NCI-H2196 (cell line): ENCODE results near the gene PLB1.
A peak's percentile ranks its signal among the peaks of the same experiment; 100 is the strongest.

ENCODE experiments used
- DNase-seq: peaks from one replicate; lab custom pipeline; 2025; ENCODE audit not compliant: unreplicated experiment; lab: John Stamatoyannopoulos, UW

PLB1 gene

DNA sequence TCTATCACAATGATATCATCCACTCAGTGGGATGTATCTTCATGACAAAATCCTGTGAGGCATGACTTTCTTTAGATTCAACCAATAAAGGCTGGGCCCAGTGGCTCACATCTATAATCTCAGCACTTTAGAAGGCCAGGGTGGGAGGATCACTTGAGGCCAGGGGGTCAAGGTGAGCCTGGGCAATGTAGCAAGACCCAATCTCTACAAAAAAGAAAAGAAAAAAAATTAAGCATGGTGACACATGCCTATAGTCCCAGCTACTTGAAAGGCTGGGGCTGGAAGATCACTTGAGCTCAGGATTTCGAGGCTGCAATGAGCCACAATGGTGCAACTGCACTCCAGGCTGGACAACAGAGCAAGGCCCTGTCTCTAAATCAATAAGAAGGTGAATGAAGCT is 68.0 kb downstream of the PLB1 start:
- no peak for DNase-seq

DNA sequence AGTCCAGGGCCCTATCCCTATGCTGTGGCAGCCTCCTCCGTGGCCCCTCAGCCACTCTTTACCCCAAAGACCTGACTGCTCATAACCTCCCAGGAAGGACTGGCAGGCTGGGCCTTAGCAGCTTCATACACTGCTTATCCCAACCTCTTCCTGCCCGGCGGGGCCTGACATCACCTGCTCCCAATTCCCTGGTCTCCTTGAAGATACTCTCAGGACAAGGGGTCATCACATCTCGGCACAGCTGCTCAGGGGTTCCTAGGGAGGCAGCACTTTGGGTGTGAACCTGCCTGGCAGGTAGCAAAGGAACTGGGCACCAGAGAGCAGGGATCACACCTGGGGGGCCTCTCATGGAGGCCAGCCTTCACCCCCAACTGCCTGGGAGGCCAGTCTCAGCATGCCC is 68.5 kb downstream of the PLB1 start:
- DNase-seq, result no peak

- no peak for DNase-seq
Measured at GRCh38 chr2:28565033-28565432, 69.2 kb downstream of the PLB1 start.

GRCh38 chr2:28565720-28566295 is 69.9 kb downstream of the PLB1 start:
- DNase-seq, result peak; percentile 63

DNA sequence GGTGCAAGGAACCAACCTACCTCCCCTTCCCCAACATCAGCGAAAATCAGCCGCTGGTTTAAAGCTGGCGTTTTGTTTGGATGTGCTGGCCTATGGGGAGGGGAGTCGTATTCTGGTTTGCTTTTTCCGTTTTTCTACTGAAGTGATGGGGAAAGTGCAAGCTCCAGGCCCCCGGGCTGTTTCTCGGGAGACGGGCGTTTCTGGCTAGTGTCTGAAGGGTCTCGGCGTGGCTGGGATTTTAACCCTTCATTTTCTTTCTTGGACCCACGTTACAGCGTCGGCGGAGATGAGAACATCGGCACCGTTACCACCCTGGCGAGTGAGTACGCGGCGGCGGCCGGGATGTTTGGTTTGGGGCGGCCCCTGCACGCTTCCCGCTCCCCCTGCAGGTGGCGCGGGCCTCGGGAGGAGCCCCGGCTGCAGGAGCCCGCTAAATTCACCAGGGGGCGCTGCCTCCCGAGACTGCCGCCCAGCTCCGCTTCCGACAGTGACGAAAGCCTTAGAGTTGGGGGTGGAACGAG is 70.7 kb downstream of the PLB1 start:
- peak; percentile 90 for DNase-seq

DNA sequence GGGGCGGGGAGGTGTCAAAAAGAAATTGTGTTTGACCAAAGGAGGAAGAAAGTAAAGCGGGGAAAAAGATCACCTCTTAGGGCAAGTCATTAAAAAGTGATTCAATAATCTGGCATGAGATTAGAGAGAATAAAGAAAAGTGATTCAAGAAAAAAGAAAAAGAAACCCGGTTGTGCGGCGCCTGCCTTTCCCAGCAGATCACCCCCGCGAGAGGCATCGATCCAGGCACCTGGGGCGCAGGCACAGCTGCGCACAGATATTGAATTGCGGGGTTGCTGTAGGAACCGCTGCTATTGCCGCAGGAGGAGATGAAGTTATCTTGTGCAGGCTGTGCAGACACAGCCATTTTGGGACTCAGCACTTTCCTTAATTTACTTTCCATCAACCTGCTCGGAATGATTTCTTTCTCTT is 71.2 kb downstream of the PLB1 start:
- peak; percentile 57 for DNase-seq

GRCh38 chr2:28568036-28568435 is 72.2 kb downstream of the PLB1 start:
- no peak for DNase-seq

DNA sequence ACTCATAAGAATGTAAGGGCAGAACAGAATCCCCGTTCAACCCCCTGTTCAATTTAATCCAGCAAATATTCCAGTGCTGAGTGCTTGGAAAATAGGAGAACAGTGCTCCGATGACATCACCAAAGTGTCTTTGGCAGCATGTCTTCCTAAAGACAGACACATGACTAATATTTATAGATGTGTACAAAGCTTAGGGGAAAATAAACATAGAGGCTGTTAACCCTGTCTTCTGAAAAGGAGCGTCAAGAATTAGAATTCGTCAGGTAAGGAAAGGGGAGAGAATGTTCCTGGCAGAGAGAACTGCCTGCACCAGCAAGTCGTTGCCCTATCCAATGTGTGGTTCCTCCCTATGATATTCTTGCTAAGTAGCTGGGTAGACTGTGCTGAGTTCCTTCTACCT is 72.7 kb downstream of the PLB1 start:
- DNase-seq, result no peak

DNA sequence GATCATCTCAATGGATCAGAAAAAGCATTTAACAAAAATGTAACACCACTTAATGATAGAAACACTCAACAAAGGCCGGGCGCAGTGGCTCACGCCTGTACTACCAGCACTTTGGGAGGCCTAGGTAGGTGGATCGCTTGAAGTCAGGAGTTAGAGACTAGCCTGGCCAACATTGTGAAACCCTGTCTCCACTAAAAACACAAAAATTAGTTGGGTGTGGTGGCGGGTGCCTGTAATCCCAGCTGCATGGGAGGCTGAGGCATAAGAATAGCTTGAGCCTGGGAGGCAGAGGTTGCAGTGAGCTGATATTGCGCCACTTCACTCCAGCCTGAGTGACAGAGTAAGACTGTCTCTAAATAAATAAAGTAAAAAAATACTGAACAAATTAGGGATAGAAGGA is 74.6 kb downstream of the PLB1 start:
- no peak for DNase-seq

GRCh38 chr2:28576714-28577113 is 80.9 kb downstream of the PLB1 start:
- DNase-seq, result no peak

GRCh38 chr2:28577791-28578680 is 82.2 kb downstream of the PLB1 start:
- no peak for DNase-seq

- DNase-seq, result no peak
Measured at GRCh38 chr2:28578774-28579173, 82.9 kb downstream of the PLB1 start.

DNA sequence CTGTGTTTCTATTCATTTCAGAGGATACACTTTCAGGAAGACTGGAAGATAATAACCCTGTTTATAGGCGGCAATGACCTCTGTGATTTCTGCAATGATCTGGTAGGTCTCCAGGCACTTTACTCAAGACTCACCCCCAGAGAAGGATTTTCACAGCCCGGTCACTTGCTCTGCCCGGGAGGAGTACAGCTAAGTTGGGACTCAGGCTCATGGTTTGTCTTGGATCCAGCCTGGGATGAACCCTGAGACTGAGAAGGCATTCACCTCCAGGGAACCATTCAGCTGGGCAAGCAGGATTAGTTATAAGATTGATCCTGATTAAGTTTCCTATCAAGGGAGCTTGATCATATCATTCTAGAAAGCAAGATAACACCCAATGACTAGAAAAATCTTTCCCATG is 83.7 kb downstream of the PLB1 start:
- DNase-seq, result no peak

DNA sequence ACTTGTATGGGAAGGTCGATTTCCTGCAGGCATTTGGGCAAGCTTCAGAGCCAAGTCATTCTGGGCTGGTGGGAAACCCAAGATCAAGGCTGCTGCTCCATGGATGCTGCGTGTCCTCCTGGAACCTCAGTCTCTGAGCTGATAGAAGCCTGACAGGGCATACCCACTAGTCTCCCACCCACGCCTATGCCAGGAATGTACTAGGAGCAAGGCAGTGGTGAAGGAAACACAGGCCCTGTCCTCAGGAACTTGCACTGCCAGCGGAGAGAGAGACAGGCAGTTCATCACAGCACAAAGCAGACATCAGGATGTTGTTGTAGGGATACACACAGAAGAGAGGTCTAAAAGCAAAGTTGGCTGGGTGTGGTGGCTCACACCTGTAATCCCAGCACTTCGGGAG is 84.2 kb downstream of the PLB1 start:
- no peak for DNase-seq

- no peak for DNase-seq
Measured at GRCh38 chr2:28581312-28581711, 85.5 kb downstream of the PLB1 start.

- no peak for DNase-seq
Measured at GRCh38 chr2:28582152-28582551, 86.3 kb downstream of the PLB1 start.

GRCh38 chr2:28582595-28582994 is 86.7 kb downstream of the PLB1 start:
- DNase-seq, result no peak

DNA sequence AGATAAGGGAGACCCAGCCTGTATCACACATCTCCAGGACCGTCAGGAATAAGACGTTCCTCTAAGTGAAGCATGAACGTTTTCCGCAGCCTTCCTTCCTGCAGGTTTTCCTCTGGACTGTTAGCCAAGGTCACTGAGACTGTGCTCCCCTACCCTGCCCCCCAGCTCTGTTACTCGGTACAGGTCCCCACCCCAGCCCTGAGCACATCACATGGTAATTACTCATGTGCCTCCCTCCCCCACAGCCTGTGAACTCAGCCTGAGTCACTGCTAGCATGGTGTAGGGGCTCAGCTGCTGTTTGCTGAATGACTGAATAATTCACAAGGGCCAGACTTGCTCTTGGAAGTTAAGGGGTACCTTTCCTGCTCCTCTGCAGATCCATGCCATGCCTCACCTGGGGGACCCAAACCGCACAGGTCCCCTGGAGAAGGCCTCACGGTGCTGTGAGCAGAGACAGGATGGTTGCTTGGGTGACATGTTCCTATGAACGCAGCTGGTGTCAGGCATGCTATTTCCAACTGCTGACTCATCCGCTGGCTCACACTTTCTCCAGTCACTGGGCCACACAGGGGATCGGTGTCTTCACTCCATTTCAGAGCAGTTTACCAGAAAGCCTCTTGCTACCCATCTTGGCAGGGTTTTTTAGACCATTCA is 88.2 kb downstream of the PLB1 start:
- peak; percentile 40 for DNase-seq

GRCh38 chr2:28586867-28587266 is 91.0 kb downstream of the PLB1 start:
- DNase-seq, result no peak

- DNase-seq, result no peak
Measured at GRCh38 chr2:28587526-28588291, 91.8 kb downstream of the PLB1 start.

GRCh38 chr2:28588292-28588670 is 92.4 kb downstream of the PLB1 start:
- no peak for DNase-seq
